K562 (cell line): Measurements from ENCODE around the gene ZCRB1. TPM values are rescaled to one million over a fixed set of nuclear protein-coding genes. Genes with fewer than 3 reads are reported as not detected.

ENCODE experiments used
- ATAC-seq: fragments of 200-7000 bp; cut with Tn5 transposase; 3 replicates; pipeline ENCODE4 v1.9.1; 2020; ENCODE audit warnings: moderate library complexity
- BruUV-seq: library from RNA; stranded (reverse); fragments of 400-500 nt; replicated peaks from 2 replicates; lab custom pipeline; 2021; lab: Mats Ljungman, UMichigan
- CTCF ChIA-PET: fragments of 300-600 bp; formaldehyde crosslinking; extraction: SDS; loops from one replicate; lab custom pipeline; 2021; ENCODE audit warnings: low intra/inter-chr PET ratio; lab: Yijun Ruan, JAX
- POLR2A ChIA-PET: fragments of 300-600, 350-650 bp; sonication (Branson Sonifier 250); formaldehyde crosslinking; extraction: SDS; loops from one replicate; lab custom pipeline; 2021; ENCODE audit warnings: antibody characterized with exemption, inconsistent platforms; lab: Yijun Ruan, JAX
- DNase-seq, 4 experiments: peaks; one replicate each; pipeline versions ENCODE4 v3.0.0 to v3.0.0-alpha.2; 2011 to 2018; ENCODE audit warnings: low spot score in 3 of 4, mixed read lengths in 3 of 4; ENCODE audit errors: extremely low read depth in 1 of 4
- FAIRE-seq: peaks from 2 replicates; lab custom pipeline; 2011; peaks lifted over from hg19 to GRCh38; lab: Jason Lieb, UNC
- H2AFZ ChIP-seq: 2 replicates; pipeline ENCODE4 v1.6.0; 2011; ENCODE audit warnings: low read depth, low read length, control low read depth, inconsistent platforms
- H3K27ac ChIP-seq: fragments of 200-600 bp; 3 replicates; pipeline ENCODE4 v1.8.0; 2011; ENCODE audit warnings: low read depth, mild to moderate bottlenecking, control low read depth, inconsistent platforms, low read length, moderate library complexity, mixed read lengths; ENCODE audit errors: extremely low read depth
- H3K27me3 ChIP-seq, 2 experiments: fragments of 300-600 bp in 1 of 2; 2 replicates in 1 of 2; 3 replicates in 1 of 2; pipeline versions ENCODE4 v1.6.0 to v1.8.0; 2011; ENCODE audit warnings: inconsistent platforms in 2 of 2, low read length in 2 of 2, mild to moderate bottlenecking in 1 of 2, mixed read lengths in 1 of 2, moderate library complexity in 1 of 2; ENCODE audit not compliant: control insufficient read depth in 2 of 2, insufficient read depth in 2 of 2
- H3K36me3 ChIP-seq: fragments of 300-600 bp; 3 replicates; pipeline ENCODE4 v1.8.0; 2011; ENCODE audit warnings: mild to moderate bottlenecking, low read length, inconsistent platforms; ENCODE audit not compliant: control insufficient read depth, insufficient read depth
- H3K4me1 ChIP-seq, 2 experiments: fragments of 200-600 bp in 1 of 2; replicated peaks in 1 of 2; 2 replicates in 1 of 2; 3 replicates in 1 of 2; pipeline versions ENCODE4 v1.5.1 to v1.8.0; 2011; ENCODE audit warnings: inconsistent platforms in 2 of 2, low read length in 2 of 2, mild to moderate bottlenecking in 1 of 2, mixed read lengths in 1 of 2, moderate library complexity in 1 of 2; ENCODE audit not compliant: control insufficient read depth in 2 of 2, insufficient read depth in 2 of 2
- H3K4me2 ChIP-seq: 2 replicates; pipeline ENCODE4 v1.6.1; 2011; ENCODE audit warnings: low read length, control low read depth, inconsistent platforms, mixed read lengths; ENCODE audit not compliant: insufficient read depth
- H3K4me3 ChIP-seq: fragments of 200-600 bp; sonication (generic), shearing (Covaris generic); 2 replicates; pipeline ENCODE4 v1.5.1; 2016; ENCODE audit warnings: control low read depth, inconsistent platforms
- H3K79me2 ChIP-seq: fragments of 200-600 bp; 3 replicates; pipeline ENCODE4 v1.8.0; 2011; ENCODE audit warnings: low read length, inconsistent platforms; ENCODE audit not compliant: control insufficient read depth, insufficient read depth
- H3K9ac ChIP-seq, 2 experiments: 2 replicates each; pipeline versions ENCODE4 v1.6.0 to v1.6.1; 2011; ENCODE audit warnings: low read depth in 2 of 2, low read length in 2 of 2, control low read depth in 1 of 2, inconsistent platforms in 1 of 2, mild to moderate bottlenecking in 1 of 2, mixed read lengths in 1 of 2; ENCODE audit not compliant: insufficient read depth in 1 of 2
- H3K9me1 ChIP-seq: one replicate; pipeline ENCODE4 v1.6.0; 2011; ENCODE audit warnings: inconsistent platforms, mild to moderate bottlenecking, low read length, moderate library complexity; ENCODE audit not compliant: control insufficient read depth, insufficient read depth
- H3K9me3 ChIP-seq: replicated peaks from 2 replicates; pipeline ENCODE4 v1.5.1; 2011; ENCODE audit warnings: low read depth, low read length, inconsistent platforms; ENCODE audit not compliant: control insufficient read depth, insufficient read depth
- H4K20me1 ChIP-seq: replicated peaks from 2 replicates; pipeline ENCODE4 v1.6.1; 2011; ENCODE audit warnings: low read length, inconsistent platforms, mixed read lengths; ENCODE audit not compliant: control insufficient read depth, insufficient read depth
- CBX1 ChIP-seq: sonication (generic); IDR thresholded peaks from 2 replicates; pipeline ENCODE4 v1.6.1; 2016; ENCODE audit warnings: antibody characterized with exemption, low read depth, mild to moderate bottlenecking
- NR2C2 ChIP-seq, 2 experiments: fragments of 200-800 bp in 1 of 2; sonication (Bioruptor generic) in 1 of 2; sonication (generic) in 1 of 2; formaldehyde crosslinking in 1 of 2; IDR thresholded peaks; 2 replicates each; pipeline versions ENCODE4 v1.6.1 to v1.8.0; 2016 to 2022; ENCODE audit warnings: mild to moderate bottlenecking in 1 of 2, missing compliant biosample characterization in 1 of 2, missing genetic modification characterization in 1 of 2, missing genetic modification reagents in 1 of 2
- SAP30 ChIP-seq: fragments of 200-600 bp; sonication (generic); IDR thresholded peaks from 2 replicates; pipeline ENCODE4 v1.6.1; 2012; ENCODE audit warnings: borderline replicate concordance, low read depth, mild to moderate bottlenecking, moderate library complexity, low read length, control low read depth, inconsistent platforms; ENCODE audit not compliant: insufficient read depth, poor library complexity, severe bottlenecking
- TARDBP ChIP-seq: fragments of 450-650 bp; IDR thresholded peaks from 2 replicates; pipeline ENCODE4 v1.6.1; 2016
- TEAD4 ChIP-seq, 2 experiments: sonication (generic) in 1 of 2; formaldehyde crosslinking in 1 of 2; IDR thresholded peaks; 2 replicates each; pipeline versions ENCODE4 v1.6.1 to v1.8.0; 2012 to 2022; ENCODE audit warnings: borderline replicate concordance in 1 of 2, inconsistent platforms in 1 of 2, low read length in 1 of 2, mild to moderate bottlenecking in 1 of 2, missing genetic modification reagents in 1 of 2
- ZNF282 ChIP-seq: sonication (generic); formaldehyde crosslinking; IDR thresholded peaks from 2 replicates; pipeline ENCODE4 v1.8.1; 2023; ENCODE audit warnings: missing genetic modification reagents
- ZNF431 ChIP-seq: sonication (generic); formaldehyde crosslinking; IDR thresholded peaks from 2 replicates; pipeline ENCODE4 v1.8.0; 2022; ENCODE audit warnings: mild to moderate bottlenecking, missing genetic modification reagents
- WGBS: fragments of 100-300 bp; shearing (Covaris generic); methylation state at CpG from one replicate; pipeline ENCODE4 v1.1.6; 2016; ENCODE audit warnings: low coverage, mixed read lengths; ENCODE audit not compliant: insufficient coverage; ENCODE audit errors: missing lambda C conversion rate; 5-methylcytosine and 5-hydroxymethylcytosine counted together
- in situ Hi-C: fragments of 300-500 bp; cut with MboI; formaldehyde crosslinking; loops from 4 replicates; pipeline ENCODE4 v1.15.0; 2018; ENCODE audit warnings: inconsistent platforms, mixed read lengths
- intact Hi-C: fragments of 100-400 bp; cut with micrococcal nuclease; formaldehyde crosslinking; loops from 2 replicates; pipeline ENCODE4 v1.14.2; 2022
- polyA plus RNA-seq, 8 experiments: library from polyadenylated mRNA; depleted of rRNA in 4 of 8; stranded (reverse) in 5 of 8; unstranded in 3 of 8; fragments of >200 nt; fragmentation: Nextera tagmentation in 2 of 8; fragmentation: Illumina TruSeq in 1 of 8; extraction: Ambion mirVana in 2 of 8; extraction: Trizol in 1 of 8; gene quantifications; 2 replicates each; pipeline versions ENCODE4 v1.2.1 to v1.2.3, GENCODE V29; 2011 to 2014; ENCODE audit warnings: inconsistent platforms in 1 of 8, missing spikeins in 1 of 8
- total RNA-seq, 7 experiments: library from RNA; depleted of rRNA in 6 of 7; stranded (reverse); fragments of >200 nt in 6 of 7; fragmentation: Illumina TruSeq in 2 of 7; extraction: Trizol in 2 of 7; gene quantifications; 2 replicates each; pipeline versions ENCODE4 v1.2.1 to v1.2.3, GENCODE V29; 2011 to 2021; ENCODE audit warnings: low replicate concordance in 1 of 7
- TF ChIP-seq, protein P1 (sequence below): sonication (generic); formaldehyde crosslinking; IDR thresholded peaks from 2 replicates; pipeline ENCODE4 v1.8.1; 2023; ENCODE audit warnings: mild to moderate bottlenecking, missing genetic modification reagents
- TF ChIP-seq, protein P2 (sequence below): fragments of 450-650 bp; IDR thresholded peaks from 2 replicates; pipeline ENCODE4 v1.6.1; 2016; ENCODE audit warnings: missing biosample characterization, missing genetic modification characterization

ZCRB1 gene
- total and polyA plus RNA-seq, 9 of the 15 experiments (the other 6 are each of a cell fraction or from before 2014, with no cell fraction given): 36.0 to 102 (median 51.0) TPM

- TF ChIP-seq ZNF431 (CRISPR knock-in tag) (no peak), TARDBP (no peak), SAP30 (no peak), TEAD4 (IDR thresholded peaks at IDR 0.05; ENCODE audit: low read length) (peak; percentile 37; the same call in 1 of the 2 replicates), TEAD4 (CRISPR knock-in tag; IDR thresholded peaks at IDR 0.05; ENCODE audit: borderline replicate concordance) (no peak)
- TF ChIP-seq, protein P1, sequence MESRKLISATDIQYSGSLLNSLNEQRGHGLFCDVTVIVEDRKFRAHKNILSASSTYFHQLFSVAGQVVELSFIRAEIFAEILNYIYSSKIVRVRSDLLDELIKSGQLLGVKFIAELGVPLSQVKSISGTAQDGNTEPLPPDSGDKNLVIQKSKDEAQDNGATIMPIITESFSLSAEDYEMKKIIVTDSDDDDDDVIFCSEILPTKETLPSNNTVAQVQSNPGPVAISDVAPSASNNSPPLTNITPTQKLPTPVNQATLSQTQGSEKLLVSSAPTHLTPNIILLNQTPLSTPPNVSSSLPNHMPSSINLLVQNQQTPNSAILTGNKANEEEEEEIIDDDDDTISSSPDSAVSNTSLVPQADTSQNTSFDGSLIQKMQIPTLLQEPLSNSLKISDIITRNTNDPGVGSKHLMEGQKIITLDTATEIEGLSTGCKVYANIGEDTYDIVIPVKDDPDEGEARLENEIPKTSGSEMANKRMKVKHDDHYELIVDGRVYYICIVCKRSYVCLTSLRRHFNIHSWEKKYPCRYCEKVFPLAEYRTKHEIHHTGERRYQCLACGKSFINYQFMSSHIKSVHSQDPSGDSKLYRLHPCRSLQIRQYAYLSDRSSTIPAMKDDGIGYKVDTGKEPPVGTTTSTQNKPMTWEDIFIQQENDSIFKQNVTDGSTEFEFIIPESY (CRISPR knock-in tag): no peak
- TF ChIP-seq, protein P2, sequence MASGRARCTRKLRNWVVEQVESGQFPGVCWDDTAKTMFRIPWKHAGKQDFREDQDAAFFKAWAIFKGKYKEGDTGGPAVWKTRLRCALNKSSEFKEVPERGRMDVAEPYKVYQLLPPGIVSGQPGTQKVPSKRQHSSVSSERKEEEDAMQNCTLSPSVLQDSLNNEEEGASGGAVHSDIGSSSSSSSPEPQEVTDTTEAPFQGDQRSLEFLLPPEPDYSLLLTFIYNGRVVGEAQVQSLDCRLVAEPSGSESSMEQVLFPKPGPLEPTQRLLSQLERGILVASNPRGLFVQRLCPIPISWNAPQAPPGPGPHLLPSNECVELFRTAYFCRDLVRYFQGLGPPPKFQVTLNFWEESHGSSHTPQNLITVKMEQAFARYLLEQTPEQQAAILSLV (tag): no peak
- TF ChIP-seq, all 486 proteins: peak for 11
Observed at GRCh38 chr12:42338280-42338679, 12.4 kb upstream of the ZCRB1 start (continued).

GRCh38 chr12:42336286-42336685 is 10.4 kb upstream of the ZCRB1 start:
- Histone ChIP-seq H2AFZ (no peak overlapping the region), H3K27me3 (no peaks in the 10 kb centered on the region), H3K9me3 (no peaks in the 10 kb centered on the region), H3K27ac (no peak overlapping the region), H3K36me3 (peaks cover 39% of the 10 kb centered on the region), H3K4me3 (no peak overlapping the region), H3K9ac (no peak overlapping the region), H4K20me1 (0 out of 2 replicates have a peak, but pooled peaks cover 12% of the 10 kb centered on the region), H3K4me1 (peaks cover 3 to 5% of the 10 kb centered on the region in 2 experiments; a peak in 3 of 5 replicates), H3K79me2 (peaks cover 79% of the 10 kb centered on the region), H3K9me1 (no peaks in the 10 kb centered on the region), H3K4me2 (no peak overlapping the region)
- POLR2A ChIA-PET: interaction anchor here (1.0 kb wide), 1 partner anchor 9 kb away, joined by 8 read pairs; no protein-coding TSS in a partner anchor
- CTCF ChIA-PET: no interaction called here
- no TSS peak for BruUV-seq
- intact Hi-C loops: no loop called here
- ATAC-seq (no peak), FAIRE-seq (no peak), DNase-seq (no peak)
- no peak for TF ChIP-seq CBX1
- TF ChIP-seq NR2C2 (CRISPR knock-in tag; IDR thresholded peaks at IDR 0.05): no peak
- TF ChIP-seq NR2C2 (tag; IDR thresholded peaks at IDR 0.05): no peak
- TF ChIP-seq ZNF282: no peak
- 92% methylated on average over 1 of the region's 1 CpG for WGBS
- in situ Hi-C loops: no loop called here
